ENCODE data around the gene SCARF1.
"Not testable (repeated sequence)": the region's sequence is repeated elsewhere in the genome, so short reads cannot be mapped to it uniquely, and the experiment has no call there.

Gene SCARF1, protein sequence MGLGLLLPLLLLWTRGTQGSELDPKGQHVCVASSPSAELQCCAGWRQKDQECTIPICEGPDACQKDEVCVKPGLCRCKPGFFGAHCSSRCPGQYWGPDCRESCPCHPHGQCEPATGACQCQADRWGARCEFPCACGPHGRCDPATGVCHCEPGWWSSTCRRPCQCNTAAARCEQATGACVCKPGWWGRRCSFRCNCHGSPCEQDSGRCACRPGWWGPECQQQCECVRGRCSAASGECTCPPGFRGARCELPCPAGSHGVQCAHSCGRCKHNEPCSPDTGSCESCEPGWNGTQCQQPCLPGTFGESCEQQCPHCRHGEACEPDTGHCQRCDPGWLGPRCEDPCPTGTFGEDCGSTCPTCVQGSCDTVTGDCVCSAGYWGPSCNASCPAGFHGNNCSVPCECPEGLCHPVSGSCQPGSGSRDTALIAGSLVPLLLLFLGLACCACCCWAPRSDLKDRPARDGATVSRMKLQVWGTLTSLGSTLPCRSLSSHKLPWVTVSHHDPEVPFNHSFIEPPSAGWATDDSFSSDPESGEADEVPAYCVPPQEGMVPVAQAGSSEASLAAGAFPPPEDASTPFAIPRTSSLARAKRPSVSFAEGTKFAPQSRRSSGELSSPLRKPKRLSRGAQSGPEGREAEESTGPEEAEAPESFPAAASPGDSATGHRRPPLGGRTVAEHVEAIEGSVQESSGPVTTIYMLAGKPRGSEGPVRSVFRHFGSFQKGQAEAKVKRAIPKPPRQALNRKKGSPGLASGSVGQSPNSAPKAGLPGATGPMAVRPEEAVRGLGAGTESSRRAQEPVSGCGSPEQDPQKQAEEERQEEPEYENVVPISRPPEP

GRCh38 chr17:1645207-1646171 is at the start of gene SCARF1:
Gene SCARF1 (minus strand): TSS chr17:1645732. CDS start chr17:1645697, 35 bp downstream.
- no peak for DNase-seq

DNA sequence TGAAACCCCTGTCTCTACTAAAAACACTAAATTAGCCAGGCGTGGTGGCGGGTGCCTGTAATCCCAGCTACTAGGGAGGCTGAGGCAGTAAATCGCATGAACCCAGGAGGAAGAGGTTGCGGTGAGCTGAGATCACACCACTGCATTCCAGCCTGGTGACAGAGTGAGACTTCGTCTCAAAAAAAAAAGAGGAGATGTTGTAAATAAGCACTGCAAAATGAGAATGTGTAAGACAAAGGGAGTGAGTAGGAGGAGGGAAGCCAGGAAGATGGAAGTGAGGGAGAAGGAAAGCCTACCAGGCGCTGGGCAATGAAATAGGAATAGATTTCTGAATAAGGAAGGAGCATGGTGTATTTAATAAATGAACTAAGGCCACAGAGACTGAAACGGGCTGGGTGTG is 47.8 kb upstream of the SCARF1 start:
- DNase-seq = no peak

GRCh38 chr17:1690544-1691221 is 45.2 kb upstream of the SCARF1 start:
- no peak for DNase-seq

DNA sequence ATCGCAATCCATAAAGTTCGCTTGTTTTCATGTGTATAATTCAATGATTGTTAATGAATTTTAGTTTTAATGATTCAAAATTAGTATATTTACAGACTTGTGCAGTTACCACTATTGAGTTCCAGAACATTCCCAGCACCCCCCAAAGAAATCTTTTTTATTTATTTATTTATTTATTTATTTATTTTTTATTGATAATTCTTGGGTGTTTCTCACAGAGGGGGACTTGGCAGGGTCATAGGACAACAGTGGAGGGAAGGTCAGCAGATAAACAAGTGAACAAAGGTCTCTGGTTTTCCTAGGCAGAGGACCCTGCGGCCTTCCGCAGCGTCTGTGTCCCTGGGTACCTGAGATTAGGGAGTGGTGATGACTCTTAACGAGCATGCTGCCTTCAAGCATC is 42.9 kb upstream of the SCARF1 start:
- not testable (repeated sequence) for DNase-seq

GRCh38 chr17:1686086-1686485 is 40.6 kb upstream of the SCARF1 start:
- DNase-seq = no peak

DNA sequence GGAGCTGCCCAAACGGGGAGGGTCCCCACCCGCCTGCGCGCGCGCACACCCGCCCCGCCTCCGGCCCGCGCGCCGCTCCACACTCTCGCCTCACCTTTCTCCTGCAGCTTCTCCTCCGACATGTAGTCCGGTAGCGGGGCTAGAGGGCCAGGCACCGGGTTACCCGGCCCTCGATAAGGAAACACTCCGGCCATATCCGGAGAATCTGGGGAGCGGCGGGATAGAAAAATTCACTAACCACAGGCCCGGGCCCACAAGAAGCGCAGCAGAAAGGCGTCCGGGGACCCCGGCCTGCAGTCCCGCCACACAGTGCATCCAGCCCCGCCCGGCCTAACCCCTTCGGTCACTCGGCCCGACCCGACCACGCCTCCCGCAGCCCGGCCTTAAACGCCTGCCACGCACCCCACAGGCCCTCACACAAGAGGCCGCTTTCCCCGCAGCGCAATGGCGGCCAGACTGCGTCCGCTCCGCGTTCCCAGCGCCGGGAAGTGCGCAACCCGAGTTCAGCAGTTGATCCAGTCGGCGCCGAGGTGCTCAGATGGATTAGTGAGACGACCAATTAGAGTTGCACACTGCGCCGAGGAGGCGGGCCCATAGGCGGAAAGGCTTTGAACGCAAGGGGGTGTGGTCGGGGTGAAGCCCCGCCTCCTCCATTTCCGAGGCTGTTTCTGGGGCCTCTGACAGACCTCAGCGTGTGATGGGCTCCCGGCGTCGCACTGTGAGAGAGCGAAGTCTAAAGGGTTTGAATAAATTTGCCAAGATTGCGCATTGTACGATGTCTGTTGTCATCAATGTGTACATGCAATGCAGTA is 39.1 kb upstream of the SCARF1 start, which contains the start of gene PRPF8:
Gene PRPF8 (minus strand): TSS at position 490 of the 812 bp plus-strand sequence. CDS start 296 bp downstream, at position 194.
- peak; percentile 83 for DNase-seq

- DNase-seq = no peak
Measured at GRCh38 chr17:1683459-1683858, 37.9 kb upstream of the SCARF1 start.

- DNase-seq = no peak
Measured at GRCh38 chr17:1676401-1676800, 30.9 kb upstream of the SCARF1 start.

- DNase-seq = no peak
Measured at GRCh38 chr17:1673041-1673785, 27.7 kb upstream of the SCARF1 start.

DNA sequence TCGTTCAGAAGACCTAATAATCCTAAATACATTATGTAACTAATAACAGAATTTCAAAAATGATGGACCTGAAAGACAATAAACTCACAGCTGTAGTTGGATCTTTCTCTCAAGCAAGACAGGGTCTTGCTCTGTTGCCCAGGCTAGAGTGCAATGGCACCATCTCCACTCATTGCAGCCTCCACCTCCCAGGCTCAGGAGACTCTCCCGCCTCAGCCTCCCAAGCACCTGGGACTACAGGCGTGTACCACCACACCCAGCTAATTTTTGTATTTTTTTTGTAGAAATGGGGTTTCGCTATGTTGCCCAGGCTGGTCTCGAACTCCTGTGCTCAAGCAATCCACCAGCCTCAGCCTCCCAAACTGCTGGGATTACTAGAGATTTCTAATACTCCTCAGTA is 18.4 kb upstream of the SCARF1 start:
- DNase-seq = not testable (repeated sequence)

- no peak for DNase-seq
Measured at GRCh38 chr17:1661045-1661444, 15.5 kb upstream of the SCARF1 start.

DNA sequence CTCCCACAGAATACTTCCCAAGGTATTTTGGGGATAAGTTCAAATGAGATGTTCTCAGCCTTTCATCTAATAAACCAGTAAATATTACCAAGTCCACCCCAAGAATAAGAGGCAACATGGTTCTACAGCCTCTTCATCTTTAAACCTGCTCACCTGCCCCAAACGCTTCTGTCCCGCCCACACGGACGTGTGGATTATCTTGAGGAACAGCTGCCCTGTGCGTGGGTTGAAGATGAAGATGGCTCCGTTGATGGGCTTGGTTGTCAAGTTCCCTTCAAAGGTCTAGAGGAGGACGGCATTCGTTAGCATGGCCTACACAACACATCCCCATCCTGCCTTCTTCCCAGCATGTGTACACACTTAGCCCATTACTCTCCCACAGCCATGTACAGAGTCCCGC is 12.6 kb upstream of the SCARF1 start:
- DNase-seq = no peak

DNA sequence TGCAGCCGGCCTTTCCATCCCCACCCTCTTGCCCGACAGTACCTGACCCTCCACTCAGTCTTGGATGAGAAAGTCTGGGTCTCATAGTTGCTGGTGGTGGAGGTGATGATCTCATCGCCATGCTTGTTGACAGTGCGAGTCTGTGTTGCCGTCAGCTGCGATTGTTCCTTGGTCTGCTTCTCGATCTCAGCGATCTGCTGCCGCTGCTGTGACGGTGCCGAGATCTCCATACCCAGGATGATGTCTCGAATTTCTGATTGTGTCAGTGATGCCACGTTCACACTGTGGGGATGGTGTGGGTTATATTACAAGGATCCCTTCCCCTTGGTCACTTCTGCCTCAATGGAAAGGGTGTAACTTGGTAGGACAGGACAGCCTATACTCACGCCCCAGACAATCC is 8.2 kb upstream of the SCARF1 start:
- DNase-seq = no peak

GRCh38 chr17:1652794-1653193 is 7.3 kb upstream of the SCARF1 start:
- DNase-seq = not testable (repeated sequence)

GRCh38 chr17:1651559-1651844 is 6.0 kb upstream of the SCARF1 start:
- no peak for DNase-seq

DNA sequence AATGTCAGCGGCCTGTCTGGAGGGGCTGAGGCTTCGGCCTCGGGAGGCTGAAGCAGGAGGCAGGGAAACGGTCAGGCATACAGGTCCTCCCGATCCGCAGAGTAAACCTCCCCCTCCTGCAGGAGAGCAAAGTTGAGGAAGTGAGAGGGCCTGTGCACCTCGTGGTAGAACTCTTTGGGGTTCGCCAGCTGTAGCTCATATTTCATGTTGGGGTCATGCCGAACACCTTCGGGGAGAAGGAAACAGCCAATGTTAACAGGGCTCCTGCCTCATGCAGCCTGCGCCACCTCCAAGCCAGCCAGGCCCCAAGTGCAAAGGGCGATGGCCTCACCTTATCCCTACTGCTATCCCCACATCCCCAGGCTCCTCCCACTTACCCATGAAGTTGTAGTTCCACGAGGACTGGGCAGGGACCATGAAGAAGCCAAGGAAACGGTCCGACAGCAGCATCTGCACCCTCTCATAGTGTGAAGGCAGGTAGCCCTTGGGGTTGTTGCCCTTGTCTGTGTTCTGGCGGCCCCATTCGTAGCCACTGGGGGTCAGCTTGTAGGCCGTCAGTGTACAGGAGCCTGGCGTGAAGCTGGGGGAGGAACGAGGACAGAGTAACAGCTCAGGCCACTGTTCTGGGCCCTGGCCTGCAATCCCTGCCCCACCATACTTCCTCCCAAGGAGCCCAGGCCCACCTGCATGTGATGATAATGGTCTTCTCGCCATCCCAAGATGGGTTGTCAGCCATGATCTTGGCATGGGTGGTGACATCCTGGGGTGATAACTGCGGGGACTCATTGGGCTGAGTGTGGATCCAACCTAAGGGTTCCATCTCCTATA is 5.4 kb upstream of the SCARF1 start:
- DNase-seq = no peak

GRCh38 chr17:1649844-1650501 is 4.4 kb upstream of the SCARF1 start, which contains the start of gene RILP:
Gene RILP (minus strand): TSS chr17:1649866. CDS start chr17:1649804, 62 bp downstream.
- DNase-seq = no peak

- DNase-seq = peak; percentile 65
Measured at GRCh38 chr17:1648963-1649843, 3.7 kb upstream of the SCARF1 start.

All from NCI-H774 (cell line).